Lower leg skin (tissue), 3 donors: Measurements from ENCODE around the gene RPTOR.

ENCODE experiments used
- CTCF ChIP-seq, 3 donors: fragments of 450-650 bp; IDR thresholded peaks; one replicate each; pipeline ENCODE4 v1.5.1; 2016; ENCODE audit warnings: antibody characterized with exemption in 3 of 3, mild to moderate bottlenecking in 3 of 3, moderate library complexity in 2 of 3
- POLR2A ChIP-seq, 2 donors: fragments of 450-650 bp; IDR thresholded peaks; one replicate each; pipeline ENCODE4 v1.6.1; 2016 to 2017; ENCODE audit warnings: antibody characterized with exemption in 2 of 2, mild to moderate bottlenecking in 1 of 2, moderate library complexity in 1 of 2

- no peak for TF ChIP-seq CTCF (IDR thresholded peaks at IDR 0.05)
- TF ChIP-seq POLR2A (IDR thresholded peaks at IDR 0.05) = no peak
Measured at GRCh38 chr17:80633207-80633606, 88.6 kb downstream of the RPTOR start.
